Endothelial cell of umbilical vein (primary cell): ENCODE measurements around the gene HDDC2. TPM values are rescaled to one million over a fixed set of nuclear protein-coding genes. Genes with fewer than 3 reads are reported as not detected.

Source experiments
- BruUV-seq: library from RNA; stranded (reverse); fragments of 400-500 nt; replicated peaks from 2 replicates; lab custom pipeline; 2021; lab: Mats Ljungman, UMichigan
- CTCF ChIA-PET: fragments of 300-600, 350-600 bp; sonication (Branson Sonifier 250); formaldehyde crosslinking; loops from one replicate; lab custom pipeline; 2021; ENCODE audit warnings: antibody characterized with exemption, inconsistent platforms; lab: Charles Lee
- POLR2A ChIA-PET: fragments of 300-600, 350-600 bp; sonication (Branson Sonifier 250); formaldehyde crosslinking; loops from one replicate; lab custom pipeline; 2021; ENCODE audit warnings: antibody characterized with exemption, inconsistent platforms; lab: Charles Lee
- DNase-seq: peaks from one replicate; pipeline ENCODE4 v3.0.0-alpha.2; 2011; ENCODE audit warnings: low read depth, low spot score
- FAIRE-seq: peaks from 2 replicates; lab custom pipeline; 2011; peaks lifted over from hg19 to GRCh38; lab: Jason Lieb, UNC
- H2AFZ ChIP-seq: 2 replicates; pipeline ENCODE4 v1.6.0; 2012; ENCODE audit warnings: low read depth, low read length, control low read depth, inconsistent platforms
- H3K27ac ChIP-seq: 2 replicates; pipeline ENCODE4 v1.5.1; 2011; ENCODE audit warnings: low read depth, mild to moderate bottlenecking, control low read depth, low read length, moderate library complexity; ENCODE audit not compliant: insufficient read depth
- H3K27me3 ChIP-seq, 2 experiments: 2 replicates each; pipeline versions ENCODE4 v1.6.0 to v1.6.1; 2011; ENCODE audit warnings: low read length in 2 of 2, mixed read lengths in 1 of 2; ENCODE audit not compliant: control insufficient read depth in 2 of 2, insufficient read depth in 2 of 2
- H3K36me3 ChIP-seq, 2 experiments: 2 replicates in 1 of 2; 3 replicates in 1 of 2; pipeline ENCODE4 v1.5.1; 2011; ENCODE audit warnings: low read length in 2 of 2, mild to moderate bottlenecking in 1 of 2, moderate library complexity in 1 of 2; ENCODE audit not compliant: control insufficient read depth in 2 of 2, insufficient read depth in 2 of 2; ENCODE audit errors: extremely low read depth in 1 of 2
- H3K4me1 ChIP-seq: 3 replicates; pipeline ENCODE4 v1.5.1; 2011; ENCODE audit warnings: mild to moderate bottlenecking, low read length; ENCODE audit not compliant: control insufficient read depth, insufficient read depth; ENCODE audit errors: extremely low read depth
- H3K4me2 ChIP-seq: 2 replicates; pipeline ENCODE4 v1.6.1; 2011; ENCODE audit warnings: low read length, control low read depth, mixed read lengths; ENCODE audit not compliant: insufficient read depth
- H3K4me3 ChIP-seq, 3 experiments: fragments of 200-600 bp in 1 of 3; sonication (generic), shearing (Covaris generic) in 1 of 3; replicated peaks in 1 of 3; 2 replicates each; pipeline ENCODE4 v1.5.1; 2011 to 2016; ENCODE audit warnings: control low read depth in 3 of 3, low read length in 3 of 3, mild to moderate bottlenecking in 2 of 3, inconsistent platforms in 1 of 3, low read depth in 1 of 3, moderate library complexity in 1 of 3; ENCODE audit not compliant: insufficient read depth in 1 of 3
- H3K79me2 ChIP-seq: 2 replicates; pipeline ENCODE4 v1.6.0; 2012; ENCODE audit warnings: low read length, inconsistent platforms; ENCODE audit not compliant: control insufficient read depth, insufficient read depth
- H3K9ac ChIP-seq: replicated peaks from 2 replicates; pipeline ENCODE3; 2011; ENCODE audit warnings: low read length, control low read depth; ENCODE audit not compliant: insufficient read depth; ENCODE audit errors: extremely low read depth
- H3K9me1 ChIP-seq: replicated peaks from 3 replicates; pipeline ENCODE4 v1.6.0; 2011; ENCODE audit warnings: mild to moderate bottlenecking, low read length; ENCODE audit not compliant: control insufficient read depth, insufficient read depth; ENCODE audit errors: extremely low read depth
- H3K9me3 ChIP-seq: replicated peaks from 2 replicates; pipeline ENCODE4 v1.5.1; 2012; ENCODE audit warnings: low read length, inconsistent platforms; ENCODE audit not compliant: control insufficient read depth, insufficient read depth
- H4K20me1 ChIP-seq: replicated peaks from 2 replicates; pipeline ENCODE3; 2011; ENCODE audit warnings: mild to moderate bottlenecking, low read length; ENCODE audit not compliant: control insufficient read depth, insufficient read depth; ENCODE audit errors: extremely low read depth
- CTCF ChIP-seq, 2 donors: IDR thresholded peaks; 1 replicate in 1 of 2; 2 replicates in 1 of 2; pipeline ENCODE4 v1.5.1; 2011; ENCODE audit warnings: low read length in 2 of 2, mild to moderate bottlenecking in 2 of 2, moderate library complexity in 2 of 2, control low read depth in 1 of 2, inconsistent platforms in 1 of 2, low read depth in 1 of 2; ENCODE audit not compliant: insufficient read depth in 1 of 2; ENCODE audit errors: extremely low read depth in 1 of 2
- EZH2 ChIP-seq: IDR thresholded peaks from 2 replicates; pipeline ENCODE4 v1.6.1; 2012; ENCODE audit warnings: borderline replicate concordance, low read depth, mild to moderate bottlenecking, moderate library complexity, low read length, inconsistent platforms; ENCODE audit not compliant: severe bottlenecking
- FOS ChIP-seq: IDR thresholded peaks from 2 replicates; pipeline ENCODE4 v1.6.1; 2011; ENCODE audit warnings: mild to moderate bottlenecking, low read length, moderate library complexity, borderline replicate concordance; ENCODE audit not compliant: insufficient read depth
- GATA2 ChIP-seq: IDR thresholded peaks from 2 replicates; pipeline ENCODE4 v1.7.0; 2011; ENCODE audit warnings: low read depth, mild to moderate bottlenecking, moderate library complexity, mixed read lengths, low read length; ENCODE audit not compliant: insufficient read length, insufficient read depth
- JUN ChIP-seq: IDR thresholded peaks from 2 replicates; pipeline ENCODE4 v1.6.1; 2011; ENCODE audit warnings: borderline replicate concordance, low read depth; ENCODE audit not compliant: insufficient read length, insufficient read depth
- MAX ChIP-seq: IDR thresholded peaks from 2 replicates; pipeline ENCODE4 v1.6.1; 2011; ENCODE audit not compliant: insufficient read depth, insufficient read length
- MYC ChIP-seq: IDR thresholded peaks from one replicate; pipeline ENCODE4 v1.6.1; 2011; ENCODE audit warnings: mild to moderate bottlenecking, low read depth, low read length
- POLR2A ChIP-seq: IDR thresholded peaks from 2 replicates; pipeline ENCODE4 v1.6.1; 2012; ENCODE audit warnings: low read depth, mild to moderate bottlenecking, control low read depth, low read length
- POLR2AphosphoS5 ChIP-seq: IDR thresholded peaks from 2 replicates; pipeline ENCODE4 v1.6.1; 2012; ENCODE audit warnings: low read depth, mild to moderate bottlenecking, control low read depth, low read length, moderate library complexity; ENCODE audit not compliant: insufficient read depth
- dilution Hi-C: fragments of 300-500 bp; cut with MboI; formaldehyde crosslinking; loops from one replicate; pipeline ENCODE4 v1.15.0; 2019; ENCODE audit warnings: low sequenced_read_pairs; ENCODE audit not compliant: extremely low pct_ligation_motif_present
- intact Hi-C: fragments of 100-400 bp; cut with micrococcal nuclease; formaldehyde crosslinking; loops from one replicate; pipeline ENCODE4 v1.10.0; 2022
- polyA plus RNA-seq, 4 experiments: library from polyadenylated mRNA; depleted of rRNA in 3 of 4; stranded (reverse) in 3 of 4; unstranded in 1 of 4; fragments of >200 nt; gene quantifications; 2 replicates each; pipeline versions ENCODE4 v1.2.1 to v1.2.3, GENCODE V29; 2011 to 2012; ENCODE audit warnings: missing spikeins in 1 of 4
- total RNA-seq: library from RNA; stranded (reverse); gene quantifications from 2 replicates; pipeline ENCODE4 v1.2.3, GENCODE V29; 2021

The HDDC2 gene
- total and polyA plus RNA-seq, 2 donors (not counting 3 experiments of a cell fraction or from before 2014, with no cell fraction given), result 12.6 to 13.6 TPM

- dilution Hi-C loops, result no loop called here
- TF ChIP-seq POLR2AphosphoS5 (no peak), MAX (no peak), FOS (no peak), EZH2 (no peak), JUN (no peak), GATA2 (no peak), CTCF (IDR thresholded peaks at IDR 0.05; ENCODE audit: extremely low read depth in 1 of 2, insufficient read depth in 1 of 2, low read depth in 1 of 2, low read length in 2 of 2) (no peak), MYC (no peak), POLR2A (no peak)
- CTCF ChIA-PET, result no interaction called here
These were observed 74.5 kb downstream of the HDDC2 start for GRCh38 chr6:125227244-125227643.

More at GRCh38 chr6:125227244-125227643, 74.5 kb downstream of the HDDC2 start:
- no peak overlapping the region for H3K27ac ChIP-seq
- H4K20me1 ChIP-seq, result no peaks in the 10 kb centered on the region
- H3K4me3 ChIP-seq, result no peak overlapping the region
- no TSS peak for BruUV-seq
- no peaks in the 10 kb centered on the region for H3K79me2 ChIP-seq
- intact Hi-C loops, result no loop called here
- no peak overlapping the region for H3K4me2 ChIP-seq
- no peaks in the 10 kb centered on the region for H3K9me1 ChIP-seq
- POLR2A ChIA-PET, result no interaction called here
- H3K4me1 ChIP-seq, result no peaks in the 10 kb centered on the region
- no peaks in the 10 kb centered on the region for H3K36me3 ChIP-seq
- no peaks in the 10 kb centered on the region for H3K9me3 ChIP-seq
- H3K27me3 ChIP-seq, result no peaks in the 10 kb centered on the region
- H2AFZ ChIP-seq, result no peak overlapping the region
- DNase-seq (no peak), FAIRE-seq (no peak)
- no peak overlapping the region for H3K9ac ChIP-seq

Other genes starting within 250 kb of the HDDC2 start
- 0.29 and 0.83 TPM in 2 replicates for gene TPD52L1, start 148.2 kb downstream of the HDDC2 start, total RNA-seq
- gene TPD52L1, start 148.2 kb downstream of the HDDC2 start, polyA plus RNA-seq, result 0.08 and 0.37 TPM in 2 replicates